ENCODE results near the gene EIF4G2.
"Not testable (repeated sequence)": the region's sequence is repeated elsewhere in the genome, so short reads cannot be mapped to it uniquely, and the experiment has no call there.

GRCh38 chr11:10822491-10822890 is 13.8 kb upstream of the EIF4G2 start:
- not testable (repeated sequence) for TF ChIP-seq CTCF (conservative IDR thresholded peaks at IDR 0.05; ENCODE audit: low read depth, low read length); EZH2 (IDR thresholded peaks at IDR 0.05; ENCODE audit: low read length, unreplicated experiment); EZH2phosphoT487 (IDR thresholded peaks at IDR 0.05; ENCODE audit: borderline replicate concordance, low read length)

All from PC-3 (cell line).